HG02588 (cell line): ENCODE data around the gene ARRDC1.
"Not testable (repeated sequence)": the region's sequence is repeated elsewhere in the genome, so short reads cannot be mapped to it uniquely, and the experiment has no call there.

Experiments
- ATAC-seq: cut with Tn5 transposase; IDR thresholded peaks from one replicate; pipeline ENCODE4 v1.9.1; 2021; ENCODE audit warnings: mild to moderate bottlenecking, moderate library complexity; ENCODE audit not compliant: unreplicated experiment

The ARRDC1 gene

GRCh38 chr9:137583957-137584356, 21.5 kb upstream of the ARRDC1 start:
- no peak for ATAC-seq

GRCh38 chr9:137586854-137587253, 18.6 kb upstream of the ARRDC1 start:
- no peak for ATAC-seq

- no peak for ATAC-seq
Observed at GRCh38 chr9:137588311-137588710, 17.2 kb upstream of the ARRDC1 start.

- no peak for ATAC-seq
Observed at GRCh38 chr9:137588891-137589290, 16.6 kb upstream of the ARRDC1 start.

GRCh38 chr9:137589441-137590122, 15.9 kb upstream of the ARRDC1 start:
- ATAC-seq: peak; percentile 5

- no peak for ATAC-seq
Observed at GRCh38 chr9:137590123-137590468, 15.4 kb upstream of the ARRDC1 start.

GRCh38 chr9:137590469-137591383, 14.8 kb upstream of the ARRDC1 start, which contains the start of gene ZMYND19:
ZMYND19 (minus strand) TSS chr9:137590512; CDS start chr9:137590263, 249 bp downstream.
- peak; percentile 82 for ATAC-seq

GRCh38 chr9:137592767-137593166, 12.7 kb upstream of the ARRDC1 start:
- ATAC-seq: no peak

- no peak for ATAC-seq
Observed at GRCh38 chr9:137593176-137593575, 12.3 kb upstream of the ARRDC1 start.

- ATAC-seq: not testable (repeated sequence)
Observed at GRCh38 chr9:137596577-137596976, 8.9 kb upstream of the ARRDC1 start.

- ATAC-seq: no peak
Observed at GRCh38 chr9:137598943-137599342, 6.5 kb upstream of the ARRDC1 start.

- no peak for ATAC-seq
Observed at GRCh38 chr9:137602661-137603060, 2.8 kb upstream of the ARRDC1 start.

- no peak for ATAC-seq
Observed at GRCh38 chr9:137603879-137604278, 1.6 kb upstream of the ARRDC1 start.

GRCh38 chr9:137604345-137605086, 970 bp upstream of the ARRDC1 start:
- no peak for ATAC-seq

GRCh38 chr9:137606005-137606621, 627 bp downstream of the ARRDC1 start:
- peak; percentile 13 for ATAC-seq

GRCh38 chr9:137606734-137607138, 1.2 kb downstream of the ARRDC1 start:
- ATAC-seq: no peak

- no peak for ATAC-seq
Observed at GRCh38 chr9:137607141-137607857, 1.8 kb downstream of the ARRDC1 start.

- ATAC-seq: no peak
Observed at GRCh38 chr9:137610944-137611343, 5.5 kb downstream of the ARRDC1 start.

GRCh38 chr9:137611623-137612609, 6.4 kb downstream of the ARRDC1 start:
- no peak for ATAC-seq
